Hepatocyte (in vitro differentiated cells): ENCODE results near the gene CLEC16A.

Experiments used
- CTCF ChIP-seq: fragments of 200-600 bp; sonication (generic); IDR thresholded peaks from 2 replicates; pipeline ENCODE4 v1.5.1; 2016; ENCODE audit warnings: antibody characterized with exemption, mild to moderate bottlenecking; ENCODE audit not compliant: poor library complexity
- EZH2 ChIP-seq: fragments of 200-600 bp; sonication (generic); IDR thresholded peaks from 2 replicates; pipeline ENCODE4 v1.6.1; 2016; ENCODE audit warnings: antibody characterized with exemption, mild to moderate bottlenecking, borderline replicate concordance
- EZH2phosphoT487 ChIP-seq: fragments of 200-600 bp; sonication (generic); IDR thresholded peaks from one replicate; pipeline ENCODE4 v1.6.1; 2018; ENCODE audit warnings: antibody characterized with exemption, mild to moderate bottlenecking, low read depth, moderate library complexity; ENCODE audit not compliant: unreplicated experiment, severe bottlenecking

DNA sequence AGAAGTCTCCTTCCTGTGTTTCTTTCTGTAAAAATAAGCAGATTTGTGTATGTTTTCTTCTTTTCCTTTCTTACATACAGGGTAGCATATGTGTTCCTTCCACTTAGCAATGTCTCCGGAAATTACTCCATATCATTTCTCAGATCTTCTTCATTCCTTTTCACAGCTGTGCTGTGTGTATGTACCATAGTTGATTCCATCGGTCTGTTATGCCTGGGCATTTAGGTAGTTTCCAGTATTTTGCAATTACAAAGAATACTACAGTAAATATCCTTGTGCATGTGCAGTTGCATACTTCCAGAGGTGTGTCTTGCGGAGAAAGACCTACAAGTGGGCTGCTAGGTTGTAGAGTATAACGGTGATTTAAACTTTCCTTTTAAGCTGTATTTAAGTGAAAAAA, 69.8 kb downstream of the CLEC16A start:
- TF ChIP-seq EZH2 (no peak), CTCF (no peak), EZH2phosphoT487 (no peak)
